H1 (cell line): Measurements from ENCODE around the gene PRR33. TPM values are rescaled to one million over a fixed set of nuclear protein-coding genes. Genes with fewer than 3 reads are reported as not detected.

Source experiments
- E2F6 ChIP-seq: IDR thresholded peaks from 2 replicates; pipeline ENCODE4 v1.6.1; 2012; ENCODE audit warnings: inconsistent platforms
- KDM4A ChIP-seq: IDR thresholded peaks from one replicate; pipeline ENCODE4 v1.7.1; 2012; ENCODE audit warnings: low read depth, mild to moderate bottlenecking, moderate library complexity, low read length, inconsistent platforms; ENCODE audit not compliant: severe bottlenecking
- KDM5A ChIP-seq: fragments of 200-600 bp; IDR thresholded peaks from 2 replicates; pipeline ENCODE4 v1.7.1; 2012; ENCODE audit warnings: mild to moderate bottlenecking, low read length, inconsistent platforms, mixed read lengths
- polyA plus RNA-seq, 7 experiments: library from polyadenylated mRNA; depleted of rRNA in 3 of 7; stranded (reverse) in 5 of 7; unstranded in 2 of 7; fragments of >200 nt in 5 of 7; fragments of 200-250 nt in 2 of 7; gene quantifications; 1 replicate in 5 of 7; 2 replicates in 1 of 7; 4 replicates in 1 of 7; pipeline versions ENCODE4 v1.2.1 to v1.2.3, GENCODE V29; 2011 to 2013; ENCODE audit warnings: missing spikeins in 2 of 7, mixed read lengths in 2 of 7
- total RNA-seq: library from RNA; stranded (reverse); fragmentation: NEBNext Ultra II Directional; extraction: Animal tissue kit (Norgen Biotek cat#: 25700); gene quantifications from 2 replicates; pipeline ENCODE4 v1.2.1, GENCODE V29; 2021
- TF ChIP-seq, protein P1 (sequence below): IDR thresholded peaks from 2 replicates; pipeline ENCODE4 v1.6.1; 2012; ENCODE audit warnings: inconsistent platforms

The PRR33 gene
- total and polyA plus RNA-seq, 2 of the 8 experiments (the other 6 are each of a cell fraction or from before 2014, with no cell fraction given): 0.02 TPM; not detected in 1

GRCh38 chr11:1852877-1853276 is 38.8 kb downstream of the PRR33 start, which contains the start of gene LSP1 (continued):
- TF ChIP-seq E2F6: no peak
- TF ChIP-seq, protein P1, sequence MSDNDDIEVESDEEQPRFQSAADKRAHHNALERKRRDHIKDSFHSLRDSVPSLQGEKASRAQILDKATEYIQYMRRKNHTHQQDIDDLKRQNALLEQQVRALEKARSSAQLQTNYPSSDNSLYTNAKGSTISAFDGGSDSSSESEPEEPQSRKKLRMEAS: no peak
- TF ChIP-seq KDM5A: no peak
- TF ChIP-seq KDM4A: no peak
